Neural progenitor cell (in vitro differentiated cells): ENCODE data around the gene EXOC4. TPM values are rescaled to one million over a fixed set of nuclear protein-coding genes. Genes with fewer than 3 reads are reported as not detected.
"Not testable (repeated sequence)": the region's sequence is repeated elsewhere in the genome, so short reads cannot be mapped to it uniquely, and the experiment has no call there.

Experiments
- DNase-seq: peaks from one replicate; pipeline ENCODE4 v3.0.0-alpha.2; 2016; ENCODE audit warnings: low spot score
- H2AFZ ChIP-seq: fragments of 200-600 bp; sonication (generic); replicated peaks from 2 replicates; pipeline ENCODE4 v1.6.1; 2016; ENCODE audit warnings: antibody characterized with exemption
- H3F3A ChIP-seq: fragments of 200-600 bp; sonication (generic); 2 replicates; pipeline ENCODE4 v1.6.1; 2016; ENCODE audit warnings: antibody characterized with exemption, low read depth
- H3K27ac ChIP-seq: fragments of 200-600 bp; sonication (generic); 2 replicates; pipeline ENCODE4 v1.5.1; 2016; ENCODE audit warnings: mild to moderate bottlenecking
- H3K27me3 ChIP-seq: fragments of 200-600 bp; sonication (generic); 2 replicates; pipeline ENCODE4 v1.6.1; 2016; ENCODE audit warnings: mild to moderate bottlenecking, moderate library complexity
- H3K36me3 ChIP-seq: fragments of 200-600 bp; sonication (generic); 2 replicates; pipeline ENCODE4 v1.5.1; 2016
- H3K4me1 ChIP-seq: fragments of 200-600 bp; sonication (generic); 2 replicates; pipeline ENCODE4 v1.6.1; 2016; ENCODE audit warnings: mixed run types
- H3K4me2 ChIP-seq: fragments of 200-600 bp; sonication (generic); 2 replicates; pipeline ENCODE4 v1.6.1; 2016
- H3K4me3 ChIP-seq: fragments of 200-600 bp; sonication (generic); 2 replicates; pipeline ENCODE4 v1.5.1; 2016
- H3K79me2 ChIP-seq: fragments of 200-600 bp; sonication (generic); 2 replicates; pipeline ENCODE4 v1.6.1; 2016; ENCODE audit warnings: low read depth
- H3K9ac ChIP-seq: fragments of 200-600 bp; sonication (generic); 2 replicates; pipeline ENCODE4 v1.6.1; 2016
- H3K9me3 ChIP-seq: fragments of 200-600 bp; sonication (generic); 2 replicates; pipeline ENCODE4 v1.5.1; 2016; ENCODE audit warnings: low read depth
- H4K20me1 ChIP-seq: fragments of 200-600 bp; sonication (generic); 2 replicates; pipeline ENCODE4 v1.6.1; 2016; ENCODE audit warnings: low read depth
- H3K27ac Mint-ChIP-seq: 3 replicates; pipeline ENCODE4 v1.8.0; 2021; ENCODE audit warnings: mixed read lengths
- H3K27me3 Mint-ChIP-seq: 2 replicates; pipeline ENCODE4 v1.8.0; 2022; ENCODE audit warnings: low read depth, mild to moderate bottlenecking, inconsistent platforms, moderate library complexity, mixed read lengths; ENCODE audit not compliant: insufficient read depth
- H3K36me3 Mint-ChIP-seq: 3 replicates; pipeline ENCODE4 v1.8.0; 2021; ENCODE audit warnings: mixed read lengths
- H3K4me1 Mint-ChIP-seq: 3 replicates; pipeline ENCODE4 v1.8.0; 2021; ENCODE audit warnings: mixed read lengths
- H3K4me3 Mint-ChIP-seq: 3 replicates; pipeline ENCODE4 v1.8.0; 2021; ENCODE audit warnings: mild to moderate bottlenecking, moderate library complexity, mixed read lengths
- H3K9me3 Mint-ChIP-seq: 3 replicates; pipeline ENCODE4 v1.8.0; 2020; ENCODE audit warnings: mixed read lengths
- EZH2 ChIP-seq: fragments of 200-600 bp; sonication (generic); IDR thresholded peaks from 2 replicates; pipeline ENCODE4 v1.6.1; 2017; ENCODE audit warnings: antibody characterized with exemption, mild to moderate bottlenecking, moderate library complexity
- EZH2phosphoT487 ChIP-seq: fragments of 200-600 bp; sonication (generic); IDR thresholded peaks from 2 replicates; pipeline ENCODE4 v1.6.1; 2017; ENCODE audit warnings: antibody characterized with exemption
- total RNA-seq: library from RNA; depleted of rRNA; stranded (reverse); fragments of >200 nt; gene quantifications from 2 replicates; pipeline ENCODE4 v1.2.3, GENCODE V29; 2015; ENCODE audit warnings: low replicate concordance
- TF ChIP-seq, protein P1 (sequence below): fragments of 200-600 bp; sonication (generic); IDR thresholded peaks from 2 replicates; pipeline ENCODE4 v1.5.1; 2017; ENCODE audit warnings: antibody characterized with exemption, mild to moderate bottlenecking

Gene EXOC4
- total RNA-seq, 1 donor from 2014 or later: 129 TPM

DNA sequence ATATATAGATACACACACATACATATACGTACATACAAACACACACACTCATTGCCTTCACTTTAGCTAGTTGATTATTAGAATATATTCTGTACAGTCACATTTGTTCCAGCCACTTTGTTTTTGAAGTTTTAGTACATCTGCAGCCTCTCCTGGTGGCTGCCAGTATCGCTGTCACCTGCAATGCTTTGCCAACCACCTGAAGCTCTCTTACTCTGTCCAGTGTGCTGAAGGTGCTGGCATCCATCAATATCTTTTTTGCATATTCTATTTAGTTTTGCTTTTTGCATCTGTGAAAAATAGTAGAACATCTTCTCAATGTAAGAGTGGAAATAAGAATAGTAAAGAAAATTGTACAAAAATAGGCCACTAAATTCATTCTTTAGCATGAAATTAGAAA, 388.6 kb downstream of the EXOC4 start:
- H3K36me3 ChIP-seq: no peaks in the 10 kb centered on the region
- Mint-ChIP-seq H3K27ac (no peak overlapping the region), H3K36me3 (peaks cover 7% of the 10 kb centered on the region), H3K4me1 (peaks cover 2% of the 10 kb centered on the region), H3K27me3 (no peaks in the 10 kb centered on the region), H3K9me3 (peaks cover 8% of the 10 kb centered on the region), H3K4me3 (no peak overlapping the region)
- no peak overlapping the region for H3K4me2 ChIP-seq
- no peaks in the 10 kb centered on the region for H3K9me3 ChIP-seq
- H3K79me2 ChIP-seq: no peaks in the 10 kb centered on the region
- no peaks in the 10 kb centered on the region for H4K20me1 ChIP-seq
- no peaks in the 10 kb centered on the region for H3F3A ChIP-seq
- no peak overlapping the region for H3K9ac ChIP-seq
- H3K4me3 ChIP-seq: no peak overlapping the region
- no peak for DNase-seq
- H3K4me1 ChIP-seq: no peaks in the 10 kb centered on the region
- H3K27me3 ChIP-seq: no peaks in the 10 kb centered on the region
- no peak overlapping the region for H2AFZ ChIP-seq
- no peak for TF ChIP-seq EZH2phosphoT487
- TF ChIP-seq EZH2: no peak
- TF ChIP-seq, protein P1, sequence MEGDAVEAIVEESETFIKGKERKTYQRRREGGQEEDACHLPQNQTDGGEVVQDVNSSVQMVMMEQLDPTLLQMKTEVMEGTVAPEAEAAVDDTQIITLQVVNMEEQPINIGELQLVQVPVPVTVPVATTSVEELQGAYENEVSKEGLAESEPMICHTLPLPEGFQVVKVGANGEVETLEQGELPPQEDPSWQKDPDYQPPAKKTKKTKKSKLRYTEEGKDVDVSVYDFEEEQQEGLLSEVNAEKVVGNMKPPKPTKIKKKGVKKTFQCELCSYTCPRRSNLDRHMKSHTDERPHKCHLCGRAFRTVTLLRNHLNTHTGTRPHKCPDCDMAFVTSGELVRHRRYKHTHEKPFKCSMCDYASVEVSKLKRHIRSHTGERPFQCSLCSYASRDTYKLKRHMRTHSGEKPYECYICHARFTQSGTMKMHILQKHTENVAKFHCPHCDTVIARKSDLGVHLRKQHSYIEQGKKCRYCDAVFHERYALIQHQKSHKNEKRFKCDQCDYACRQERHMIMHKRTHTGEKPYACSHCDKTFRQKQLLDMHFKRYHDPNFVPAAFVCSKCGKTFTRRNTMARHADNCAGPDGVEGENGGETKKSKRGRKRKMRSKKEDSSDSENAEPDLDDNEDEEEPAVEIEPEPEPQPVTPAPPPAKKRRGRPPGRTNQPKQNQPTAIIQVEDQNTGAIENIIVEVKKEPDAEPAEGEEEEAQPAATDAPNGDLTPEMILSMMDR: no peak
- no peak overlapping the region for H3K27ac ChIP-seq

DNA sequence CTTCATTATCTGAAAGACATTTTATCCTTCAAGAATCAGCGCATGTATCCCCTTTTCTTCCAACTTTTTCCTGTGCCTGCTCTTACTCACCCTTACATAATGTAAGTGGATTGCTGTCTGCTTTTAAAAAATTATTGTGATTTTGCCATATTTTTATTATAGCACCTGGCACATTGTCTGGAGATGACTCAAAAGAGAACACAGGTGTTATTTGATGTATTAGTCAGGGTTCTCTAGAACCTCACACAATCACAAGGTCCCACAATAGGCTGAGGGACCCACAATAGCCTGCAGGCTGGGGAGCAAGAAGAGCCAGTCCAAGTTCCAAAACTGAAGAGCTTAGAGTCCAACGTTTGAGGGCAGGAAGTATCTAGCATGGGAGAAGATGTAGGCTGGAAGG, 390.0 kb downstream of the EXOC4 start:
- H3K27me3 ChIP-seq: no peaks in the 10 kb centered on the region
- no peaks in the 10 kb centered on the region for H4K20me1 ChIP-seq
- TF ChIP-seq, protein P1: no peak
- TF ChIP-seq EZH2phosphoT487 (no peak), EZH2 (no peak)

DNA sequence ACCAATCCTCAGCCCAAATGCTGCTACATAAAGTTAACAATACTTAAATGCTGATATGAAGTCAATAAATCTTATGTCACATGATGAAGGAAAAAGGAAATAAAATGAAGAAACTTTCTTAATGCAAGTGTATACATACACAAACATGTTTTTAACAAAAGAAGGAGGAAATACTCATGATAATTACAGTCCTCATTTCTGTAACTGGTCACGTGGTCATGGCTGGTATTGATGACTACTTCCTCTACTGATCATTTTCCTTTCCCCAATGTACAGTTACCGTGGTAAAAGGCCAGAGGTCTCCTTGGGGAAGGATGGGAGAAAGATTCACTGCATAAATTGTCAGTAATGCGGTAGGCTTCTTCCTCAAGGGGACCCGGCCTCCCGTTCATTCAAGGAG, 390.8 kb downstream of the EXOC4 start:
- H3K4me1 Mint-ChIP-seq, H3K9me3 ChIP-seq, H3K79me2 ChIP-seq, H3K27ac ChIP-seq, H3K4me1 ChIP-seq, H3K4me3 ChIP-seq, H3K9me3 Mint-ChIP-seq, H3F3A ChIP-seq, H3K36me3 ChIP-seq, H3K4me2 ChIP-seq, H3K27ac Mint-ChIP-seq, H3K27me3 Mint-ChIP-seq, H3K4me3 Mint-ChIP-seq, H4K20me1 ChIP-seq, H2AFZ ChIP-seq, H3K36me3 Mint-ChIP-seq, H3K9ac ChIP-seq, DNase-seq, H3K27me3 ChIP-seq: not testable (repeated sequence)

More for the DNA sequence above, 390.0 kb downstream of the EXOC4 start:
- Histone ChIP-seq H3F3A (no peaks in the 10 kb centered on the region), H3K4me3 (no peak overlapping the region), H3K27ac (no peak overlapping the region), H3K9me3 (no peaks in the 10 kb centered on the region), H2AFZ (no peak overlapping the region), H3K79me2 (no peaks in the 10 kb centered on the region), H3K36me3 (no peaks in the 10 kb centered on the region), H3K9ac (no peak overlapping the region), H3K4me2 (no peak overlapping the region), H3K4me1 (no peaks in the 10 kb centered on the region)
- Mint-ChIP-seq H3K36me3 (peaks cover 7% of the 10 kb centered on the region), H3K27me3 (no peaks in the 10 kb centered on the region), H3K4me1 (peaks cover 2% of the 10 kb centered on the region), H3K9me3 (peaks cover 8% of the 10 kb centered on the region), H3K4me3 (no peak overlapping the region), H3K27ac (no peak overlapping the region)
- DNase-seq: no peak

DNA sequence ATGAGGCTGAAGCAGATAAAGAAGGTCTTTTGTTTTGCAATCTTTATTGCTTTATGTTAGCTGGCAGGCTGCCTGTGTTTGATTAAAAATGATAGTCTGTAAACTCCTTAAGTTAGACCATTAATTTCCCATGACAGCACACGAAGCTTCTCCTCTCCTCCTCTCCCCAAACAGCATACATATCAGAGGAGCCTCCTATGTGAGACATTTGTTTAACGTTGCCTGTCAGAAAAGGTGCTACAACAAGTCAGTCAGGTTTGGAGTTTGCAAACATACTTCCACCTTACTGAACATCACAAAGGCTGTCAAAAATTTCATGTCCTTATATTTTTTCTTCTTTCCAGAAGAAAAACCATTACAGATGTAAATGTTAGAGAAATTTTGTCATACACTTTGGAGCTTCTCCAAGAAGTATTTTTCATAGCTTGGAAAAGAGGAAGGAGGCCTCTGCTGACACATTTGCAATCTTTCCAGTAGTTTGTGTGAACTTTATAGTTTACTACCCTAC, 393.1 kb downstream of the EXOC4 start:
- Histone ChIP-seq H3K36me3 (no peaks in the 10 kb centered on the region), H4K20me1 (no peaks in the 10 kb centered on the region), H3K9ac (no peak overlapping the region), H3F3A (no peaks in the 10 kb centered on the region), H3K4me1 (no peaks in the 10 kb centered on the region), H3K27ac (no peak overlapping the region), H2AFZ (no peak overlapping the region), H3K4me2 (no peak overlapping the region), H3K79me2 (no peaks in the 10 kb centered on the region), H3K9me3 (no peaks in the 10 kb centered on the region), H3K4me3 (no peak overlapping the region), H3K27me3 (no peaks in the 10 kb centered on the region)
- peaks cover under 1% of the 10 kb centered on the region for H3K4me1 Mint-ChIP-seq
- H3K4me3 Mint-ChIP-seq: no peak overlapping the region
- no peak for DNase-seq
- TF ChIP-seq EZH2phosphoT487: no peak
- no peak for TF ChIP-seq EZH2
- TF ChIP-seq, protein P1: no peak
- peaks cover 8% of the 10 kb centered on the region for H3K9me3 Mint-ChIP-seq
- no peak overlapping the region for H3K27ac Mint-ChIP-seq
- peaks cover 7% of the 10 kb centered on the region for H3K36me3 Mint-ChIP-seq
- no peaks in the 10 kb centered on the region for H3K27me3 Mint-ChIP-seq
